ENCODE results near the gene NFATC2.

Gene NFATC2

GRCh38 chr20:51510936-51511605, 31.4 kb downstream of the NFATC2 start:
- ChIA-PET POLR2A (no interaction called here), CTCF (interaction anchor here (1.4 kb wide), 1 partner anchor 84 kb away, joined by 4 read pairs; no protein-coding TSS in a partner anchor)
- Histone ChIP-seq H3K9me3 (ENCODE audit: control insufficient read depth, insufficient read depth, low read depth, low read length) (no peaks in the 10 kb centered on the region), H3K36me3 (ENCODE audit: control insufficient read depth in 2 of 2, insufficient read depth in 1 of 2, low read length in 2 of 2) (no peaks in the 10 kb centered on the region), H3K4me1 (ENCODE audit: control insufficient read depth, insufficient read depth, low read length) (no peaks in the 10 kb centered on the region), H3K27ac (ENCODE audit: extremely low read depth, low read depth, low read length) (no peak overlapping the region), H3K4me3 (ENCODE audit: low read depth, low read length) (no peak overlapping the region)
- no peak for TF ChIP-seq ZNF280C (tag by site-specific recombination; IDR thresholded peaks at IDR 0.05)
- peak; percentile 29; the same call in 1 of the 2 replicates for TF ChIP-seq ZNF341 (tag by site-specific recombination; IDR thresholded peaks at IDR 0.05; ENCODE audit: low read depth)

- H3K36me3 ChIP-seq (ENCODE audit: control insufficient read depth in 2 of 2, insufficient read depth in 1 of 2, low read length in 2 of 2): no peaks in the 10 kb centered on the region
- POLR2A ChIA-PET: no interaction called here
- TF ChIP-seq ZNF777 (tag by site-specific recombination; IDR thresholded peaks at IDR 0.05; ENCODE audit: borderline replicate concordance) (no peak), ZNF645 (tag by site-specific recombination; IDR thresholded peaks at IDR 0.05) (no peak), ZNF280D (tag by site-specific recombination; IDR thresholded peaks at IDR 0.05) (no peak), IKZF3 (tag by site-specific recombination; IDR thresholded peaks at IDR 0.05) (no peak), ZNF248 (tag by site-specific recombination; IDR thresholded peaks at IDR 0.05) (no peak), ZNF394 (tag by site-specific recombination; IDR thresholded peaks at IDR 0.05; ENCODE audit: borderline replicate concordance) (no peak), ZNF692 (tag by site-specific recombination; IDR thresholded peaks at IDR 0.05) (no peak), ZNF449 (tag by site-specific recombination; IDR thresholded peaks at IDR 0.05) (peak; percentile 81)
- H3K4me3 ChIP-seq (ENCODE audit: low read depth, low read length): no peak overlapping the region
- no peak overlapping the region for H3K27ac ChIP-seq (ENCODE audit: extremely low read depth, low read depth, low read length)
- no peaks in the 10 kb centered on the region for H3K4me1 ChIP-seq (ENCODE audit: control insufficient read depth, insufficient read depth, low read length)
- no peaks in the 10 kb centered on the region for H3K9me3 ChIP-seq (ENCODE audit: control insufficient read depth, insufficient read depth, low read depth, low read length)
- CTCF ChIA-PET: interaction anchor here (1.0 to 1.4 kb wide), 2 partner anchors 45 to 85 kb away, joined by 3 to 4 read pairs; no protein-coding TSS in a partner anchor
Measured at GRCh38 chr20:51510169-51510568, 32.4 kb downstream of the NFATC2 start.

All from HEK293 (cell line).